Caco-2 (cell line): ENCODE measurements around the gene YPEL4. TPM values are rescaled to one million over a fixed set of nuclear protein-coding genes. Genes with fewer than 3 reads are reported as not detected.

Experiments
- BruUV-seq: library from RNA; stranded (reverse); fragments of 400-500 nt; replicated peaks from 2 replicates; lab custom pipeline; 2021; lab: Mats Ljungman, UMichigan
- CTCF ChIA-PET: fragments of 300-600 bp; sonication (Branson Sonifier 250); formaldehyde crosslinking; loops from one replicate; lab custom pipeline; 2022; ENCODE audit warnings: antibody characterized with exemption; lab: Charles Lee
- POLR2A ChIA-PET: fragments of 300-600 bp; sonication (Branson Sonifier 250); formaldehyde crosslinking; loops from one replicate; lab custom pipeline; 2022; ENCODE audit warnings: antibody characterized with exemption; lab: Charles Lee
- DNase-seq, 2 experiments: peaks; one replicate each; pipeline versions ENCODE4 v3.0.0 to v3.0.0-alpha.2; 2020 to 2022
- H3K27me3 ChIP-seq: replicated peaks from 2 replicates; pipeline ENCODE4 v1.6.0; 2011; ENCODE audit warnings: low read length; ENCODE audit not compliant: control insufficient read depth, insufficient read depth
- H3K36me3 ChIP-seq: 2 replicates; pipeline ENCODE4 v1.5.1; 2011; ENCODE audit warnings: low read length; ENCODE audit not compliant: control insufficient read depth, insufficient read depth
- H3K4me1 ChIP-seq: fragments of 250-450 bp; sonication (Bioruptor Pico); 2 replicates; pipeline ENCODE4 v1.5.1; 2020; ENCODE audit warnings: mild to moderate bottlenecking
- H3K4me3 ChIP-seq: 2 replicates; pipeline ENCODE4 v1.5.1; 2011; ENCODE audit warnings: low read depth, mild to moderate bottlenecking, control low read depth, low read length
- H3K9me3 ChIP-seq: fragments of 250-450 bp; sonication (Bioruptor Pico); 2 replicates; pipeline ENCODE4 v1.5.1; 2020; ENCODE audit warnings: mild to moderate bottlenecking, moderate library complexity
- H3K27ac Mint-ChIP-seq: one replicate; pipeline ENCODE4 v1.8.0; 2022; ENCODE audit warnings: mixed read lengths; ENCODE audit not compliant: unreplicated experiment
- H3K27me3 Mint-ChIP-seq: one replicate; pipeline ENCODE4 v1.8.0; 2022; ENCODE audit warnings: mixed read lengths; ENCODE audit not compliant: insufficient read depth, unreplicated experiment
- H3K36me3 Mint-ChIP-seq: one replicate; pipeline ENCODE4 v1.8.0; 2022; ENCODE audit warnings: mild to moderate bottlenecking, mixed read lengths; ENCODE audit not compliant: insufficient read depth, unreplicated experiment
- H3K4me1 Mint-ChIP-seq: one replicate; pipeline ENCODE4 v1.8.0; 2022; ENCODE audit warnings: low read depth, mixed read lengths; ENCODE audit not compliant: unreplicated experiment
- H3K4me3 Mint-ChIP-seq: one replicate; pipeline ENCODE4 v1.8.0; 2022; ENCODE audit warnings: mild to moderate bottlenecking, moderate library complexity, mixed read lengths; ENCODE audit not compliant: unreplicated experiment
- H3K9me3 Mint-ChIP-seq: one replicate; pipeline ENCODE4 v1.8.0; 2022; ENCODE audit warnings: mixed read lengths; ENCODE audit not compliant: unreplicated experiment
- CTCF ChIP-seq, 2 experiments: fragments of 200-600 bp in 1 of 2; IDR thresholded peaks; 1 replicate in 1 of 2; 2 replicates in 1 of 2; pipeline versions ENCODE4 v1.5.1 to v1.8.0; 2011 to 2022; ENCODE audit warnings: antibody characterized with exemption in 1 of 2, control low read depth in 1 of 2, inconsistent platforms in 1 of 2, low read depth in 1 of 2, low read length in 1 of 2, mild to moderate bottlenecking in 1 of 2, moderate library complexity in 1 of 2; ENCODE audit not compliant: insufficient read depth in 1 of 2, severe bottlenecking in 1 of 2, unreplicated experiment in 1 of 2
- intact Hi-C: fragments of 100-400 bp; cut with micrococcal nuclease; formaldehyde crosslinking; loops from one replicate; pipeline ENCODE4 v1.10.0; 2022; ENCODE audit not compliant: unreplicated experiment
- total RNA-seq: library from RNA; stranded (reverse); gene quantifications from 2 replicates; pipeline ENCODE4 v1.2.3, GENCODE V29; 2022

YPEL4 gene
- total RNA-seq, 1 experiment from 2014 or later: not detected

DNA sequence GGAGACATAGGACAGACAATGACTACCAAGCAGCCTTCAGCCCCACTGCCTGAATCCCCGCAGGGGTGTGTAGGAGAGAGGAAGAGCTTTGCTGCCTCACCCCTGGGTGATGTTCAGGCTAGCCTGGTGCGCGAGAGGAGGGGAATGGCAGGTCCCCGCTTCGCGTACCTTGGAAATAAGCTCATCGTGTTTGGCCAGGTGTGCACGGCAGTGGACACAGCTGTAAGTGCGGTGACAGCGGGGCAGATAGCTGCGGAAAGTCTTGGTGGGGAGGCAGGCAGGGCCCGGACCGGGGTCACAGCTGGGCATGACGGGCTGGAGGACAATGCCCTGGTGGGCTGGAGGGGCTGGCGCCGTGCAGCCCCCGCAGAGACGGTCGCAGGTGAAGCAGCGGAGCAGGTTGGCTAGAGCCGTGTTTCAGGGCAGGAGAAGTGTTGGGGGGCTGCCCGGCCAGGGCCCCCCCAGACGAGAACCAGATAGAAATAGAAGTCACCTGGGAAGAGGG is 2.9 kb downstream of the YPEL4 start:
- no peak overlapping the region for H3K27ac Mint-ChIP-seq
- H3K27me3 ChIP-seq: peaks cover 2% of the 10 kb centered on the region; the same call in 1 of the 2 replicates
- H3K9me3 Mint-ChIP-seq: no peaks in the 10 kb centered on the region
- CTCF ChIA-PET: interaction anchor here (0.9 kb wide), 2 partner anchors 189 to 301 kb away, joined by 3 to 6 read pairs; no protein-coding TSS in a partner anchor
- peaks cover 9% of the 10 kb centered on the region for H3K27me3 Mint-ChIP-seq
- H3K36me3 ChIP-seq: no peaks in the 10 kb centered on the region
- peaks cover 7% of the 10 kb centered on the region for H3K4me1 Mint-ChIP-seq
- H3K4me1 ChIP-seq: 0 out of 2 replicates have a peak, but pooled peaks cover 4% of the 10 kb centered on the region
- no peak overlapping the region for H3K4me3 Mint-ChIP-seq
- POLR2A ChIA-PET: no interaction called here
- no peak overlapping the region for H3K4me3 ChIP-seq
- no peak for TF ChIP-seq CTCF (IDR thresholded peaks at IDR 0.05; ENCODE audit: insufficient read depth in 1 of 2, low read depth in 1 of 2, low read length in 1 of 2, severe bottlenecking in 1 of 2, unreplicated experiment in 1 of 2)
- H3K9me3 ChIP-seq: no peaks in the 10 kb centered on the region
- BruUV-seq: no TSS peak
- intact Hi-C loops: no loop called here
- no peak for DNase-seq
- peaks cover 15% of the 10 kb centered on the region for H3K36me3 Mint-ChIP-seq

- H3K27ac Mint-ChIP-seq: no peak overlapping the region
- Histone ChIP-seq H3K36me3 (no peaks in the 10 kb centered on the region), H3K9me3 (no peaks in the 10 kb centered on the region), H3K27me3 (peaks cover 2% of the 10 kb centered on the region; the same call in 1 of the 2 replicates), H3K4me1 (peaks cover 4% of the 10 kb centered on the region; the same call in 1 of the 2 replicates), H3K4me3 (no peak overlapping the region)
- peaks cover 9% of the 10 kb centered on the region for H3K27me3 Mint-ChIP-seq
- H3K9me3 Mint-ChIP-seq: no peaks in the 10 kb centered on the region
- POLR2A ChIA-PET: no interaction called here
- no peak for TF ChIP-seq CTCF (IDR thresholded peaks at IDR 0.05; ENCODE audit: insufficient read depth in 1 of 2, low read depth in 1 of 2, low read length in 1 of 2, severe bottlenecking in 1 of 2, unreplicated experiment in 1 of 2)
- no TSS peak for BruUV-seq
- peaks cover 15% of the 10 kb centered on the region for H3K36me3 Mint-ChIP-seq
- intact Hi-C loops: no loop called here
- DNase-seq: no peak
- peaks cover 7% of the 10 kb centered on the region for H3K4me1 Mint-ChIP-seq
- no peak overlapping the region for H3K4me3 Mint-ChIP-seq
- CTCF ChIA-PET: interaction anchor here (0.9 kb wide), 1 partner anchor 301 kb away, joined by 6 read pairs; no protein-coding TSS in a partner anchor
Observed at GRCh38 chr11:57646194-57646798, 3.4 kb downstream of the YPEL4 start.

DNA sequence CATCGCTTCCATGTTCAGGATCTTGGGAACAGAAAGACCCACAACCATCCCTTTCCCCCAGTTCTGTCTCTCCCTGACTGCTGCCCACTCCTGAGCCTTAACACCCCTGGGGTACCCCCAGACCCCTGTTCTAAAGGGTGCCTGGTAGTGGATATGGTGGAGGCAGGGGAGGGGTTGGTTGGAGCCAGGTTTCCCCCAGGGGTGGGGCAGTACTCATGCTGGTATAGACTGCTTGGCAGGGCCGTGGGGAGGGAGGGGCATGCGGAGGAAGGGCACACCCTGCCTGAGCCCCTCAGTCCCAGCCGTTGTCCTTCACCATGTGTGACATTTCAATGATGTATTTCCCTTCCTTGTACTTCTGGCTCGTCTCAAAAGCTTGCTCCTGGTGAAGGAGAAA is 4.0 kb downstream of the YPEL4 start:
- peaks cover 2% of the 10 kb centered on the region; the same call in 1 of the 2 replicates for H3K27me3 ChIP-seq
- ChIA-PET CTCF (interaction anchor here (2.3 kb wide), 1 partner anchor 152 kb away, joined by 25 read pairs; no protein-coding TSS in a partner anchor), POLR2A (no interaction called here)
- no TSS peak for BruUV-seq
- Mint-ChIP-seq H3K27me3 (peaks cover 9% of the 10 kb centered on the region), H3K4me3 (no peak overlapping the region), H3K4me1 (peaks cover 7% of the 10 kb centered on the region), H3K36me3 (peaks cover 15% of the 10 kb centered on the region), H3K9me3 (no peaks in the 10 kb centered on the region), H3K27ac (no peak overlapping the region)
- H3K4me1 ChIP-seq: peaks cover 10% of the 10 kb centered on the region; the same call in 1 of the 2 replicates
- intact Hi-C loops: no loop called here
- no peak overlapping the region for H3K4me3 ChIP-seq
- TF ChIP-seq CTCF (IDR thresholded peaks at IDR 0.05; ENCODE audit: insufficient read depth in 1 of 2, low read depth in 1 of 2, low read length in 1 of 2, severe bottlenecking in 1 of 2, unreplicated experiment in 1 of 2): no peak
- H3K36me3 ChIP-seq: no peaks in the 10 kb centered on the region
- no peaks in the 10 kb centered on the region for H3K9me3 ChIP-seq
- no peak for DNase-seq
